IPS-18c (cell line): ENCODE measurements around the gene CYP24A1.
"Not testable (repeated sequence)": the region's sequence is repeated elsewhere in the genome, so short reads cannot be mapped to it uniquely, and the experiment has no call there.

Source experiments
- H3K4me3 ChIP-seq: 2 replicates; pipeline ENCODE4 v1.7.0; 2013; ENCODE audit warnings: low read depth, mild to moderate bottlenecking, low read length, moderate library complexity; ENCODE audit not compliant: insufficient read depth
- H3K9me3 ChIP-seq: one replicate; pipeline ENCODE4 v1.6.1; 2013; ENCODE audit warnings: mild to moderate bottlenecking, low read length, moderate library complexity; ENCODE audit not compliant: control insufficient read depth, insufficient read depth

CYP24A1 gene

DNA sequence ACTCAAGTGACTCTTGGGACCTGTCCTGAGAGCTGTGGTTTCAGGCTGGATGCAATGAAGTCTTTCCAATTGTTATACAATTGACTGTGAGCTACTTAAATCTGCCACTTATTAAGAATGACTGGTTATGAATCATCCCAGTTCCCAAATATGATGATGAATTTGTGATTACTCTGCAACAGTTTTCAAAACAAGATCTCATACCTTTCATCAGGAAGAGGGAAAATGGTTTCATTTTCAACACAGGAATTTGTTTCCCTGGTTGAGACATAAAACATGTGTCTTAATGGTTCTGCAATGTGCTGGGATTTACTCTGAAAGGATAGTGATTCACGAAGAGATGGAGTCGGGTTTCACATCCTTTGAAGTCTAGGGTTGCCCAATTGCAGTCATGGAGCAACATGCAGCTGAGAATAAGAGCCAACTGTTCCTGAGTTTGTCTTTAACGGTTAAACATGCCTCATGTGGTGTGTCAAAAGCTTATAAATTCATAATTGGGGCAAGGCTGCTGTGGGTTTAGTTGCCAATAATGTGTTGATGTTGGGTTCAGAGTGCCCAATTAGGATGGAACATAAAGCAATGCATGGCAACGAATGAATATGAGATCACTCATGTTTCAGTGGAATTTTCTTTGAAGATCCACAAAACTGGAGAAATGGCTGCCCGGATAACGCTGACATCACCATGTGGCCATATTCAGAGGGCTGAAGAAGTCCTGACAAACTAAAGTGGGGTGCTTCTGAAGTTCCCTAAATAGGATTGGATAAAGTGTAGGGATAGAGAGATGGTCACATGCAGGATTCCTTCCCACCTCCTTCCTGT, 41.0 kb downstream of the CYP24A1 start:
- H3K4me3 ChIP-seq = no peak overlapping the region
- no peaks in the 10 kb centered on the region for H3K9me3 ChIP-seq

DNA sequence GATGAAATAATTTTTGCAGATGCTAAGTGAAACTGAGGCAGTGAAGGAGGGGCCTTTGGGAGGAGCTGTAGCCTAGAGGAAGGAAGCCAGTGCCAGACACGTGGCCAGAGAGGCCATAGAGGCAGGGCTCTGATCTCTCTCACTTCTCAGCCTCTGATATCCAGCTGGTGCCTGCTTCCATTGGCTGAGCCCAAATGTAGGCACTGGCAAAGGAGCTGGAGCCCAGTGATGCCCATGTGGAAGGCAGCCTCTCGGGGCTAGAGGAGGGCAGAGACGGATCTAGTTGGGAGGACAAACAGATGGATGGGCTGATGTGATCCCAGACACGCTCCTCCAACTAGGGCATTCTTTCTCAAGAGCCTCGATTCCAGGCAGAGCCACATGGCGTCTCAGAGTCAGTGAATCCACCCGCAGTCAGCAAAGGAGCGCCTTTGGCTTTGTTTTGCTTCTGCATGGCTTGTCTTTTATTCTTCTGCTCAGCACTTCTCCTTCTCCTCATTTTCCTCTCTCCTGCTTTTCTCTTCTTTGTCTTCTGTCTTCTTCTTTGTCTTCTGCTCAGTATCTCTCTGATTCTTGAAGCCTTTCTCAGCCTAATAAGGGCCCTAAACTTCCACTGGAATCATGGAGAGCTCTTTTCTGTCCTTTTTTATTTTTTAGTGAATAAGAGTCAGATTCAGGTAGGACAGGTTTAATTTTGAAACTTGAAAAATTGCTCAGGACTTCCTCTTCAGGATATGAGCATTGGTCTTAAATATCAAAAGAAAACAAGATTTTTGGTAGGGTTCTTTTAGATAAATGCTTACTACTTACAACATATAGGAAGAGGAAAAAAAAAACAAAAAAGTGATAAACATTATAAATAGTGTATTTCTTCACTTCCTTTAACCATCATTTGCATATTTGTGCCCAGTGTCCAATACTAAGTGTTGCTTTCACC, 41.8 kb downstream of the CYP24A1 start:
- Histone ChIP-seq H3K4me3 (no peak overlapping the region), H3K9me3 (no peaks in the 10 kb centered on the region)

DNA sequence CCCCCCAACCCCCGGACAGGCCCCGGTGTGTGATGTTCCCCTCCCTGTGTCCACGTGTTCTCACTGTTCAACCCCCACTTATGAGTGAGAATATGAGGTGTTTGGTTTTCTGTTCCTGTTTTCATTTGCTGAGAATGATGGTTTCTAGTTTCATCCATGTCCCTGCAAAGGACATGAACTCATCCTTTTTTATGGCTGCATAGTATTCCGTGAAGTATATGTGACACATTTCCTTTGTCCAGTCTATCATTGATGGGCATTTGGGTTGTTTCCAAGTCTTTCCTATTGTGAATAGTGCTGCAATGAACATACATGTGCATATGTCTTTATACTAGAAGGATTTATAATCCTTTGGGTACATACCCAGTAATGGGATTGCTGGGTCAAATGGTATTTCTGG, 42.7 kb downstream of the CYP24A1 start:
- not testable (repeated sequence) for H3K4me3 ChIP-seq, H3K9me3 ChIP-seq

DNA sequence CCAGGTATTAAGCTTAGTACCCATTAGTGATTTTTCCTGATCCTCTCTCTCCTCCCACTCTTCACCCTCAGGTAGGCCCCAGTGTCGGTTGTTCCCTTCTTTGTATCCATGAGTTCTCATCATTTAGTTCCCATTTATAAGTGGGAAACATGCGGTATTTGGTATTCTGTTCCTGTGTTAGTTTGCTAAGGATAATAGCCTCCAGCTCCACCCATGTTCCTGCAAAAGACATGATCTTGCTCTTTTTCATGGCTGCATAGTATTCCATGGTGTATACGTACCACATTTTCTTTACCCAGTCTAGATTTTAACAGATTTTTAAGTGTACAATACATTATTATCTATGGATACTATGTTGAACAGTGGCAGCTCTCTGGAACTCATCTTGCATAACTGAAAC, 44.4 kb downstream of the CYP24A1 start:
- no peaks in the 10 kb centered on the region for H3K9me3 ChIP-seq

DNA sequence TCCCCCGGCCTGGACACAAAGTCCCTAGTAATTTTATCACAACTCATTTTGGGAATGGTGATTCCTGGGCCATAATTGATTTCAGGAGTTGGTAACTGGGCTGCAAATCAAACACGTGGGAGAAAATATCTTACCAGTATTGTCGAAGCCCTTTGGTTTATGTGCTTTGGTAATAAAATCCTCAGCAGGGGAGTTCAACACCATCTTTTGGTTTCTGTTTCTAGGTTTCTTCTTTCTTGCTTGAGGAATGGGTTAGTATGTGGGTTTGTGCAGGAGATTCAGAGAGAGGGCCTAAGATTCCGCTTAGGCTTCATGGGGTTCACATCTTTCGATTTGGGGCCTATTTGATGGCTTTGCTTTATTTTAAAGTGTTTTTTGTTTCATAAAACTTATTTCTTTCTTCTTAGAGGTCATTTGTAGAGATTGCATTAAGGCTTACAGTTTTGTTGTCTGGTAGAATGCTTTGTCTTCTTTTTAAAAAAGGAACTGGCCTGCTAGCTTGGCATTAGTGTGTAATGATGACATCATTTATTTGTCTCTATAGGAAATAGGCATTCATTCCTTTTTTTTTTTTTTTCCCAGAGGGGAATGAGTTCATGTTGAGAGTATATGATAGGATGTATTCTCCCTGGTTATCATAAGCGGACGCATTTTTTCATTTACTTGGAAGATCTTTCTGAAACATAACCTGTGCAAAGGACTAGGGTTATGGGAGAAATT, 45.8 kb downstream of the CYP24A1 start:
- no peaks in the 10 kb centered on the region for H3K9me3 ChIP-seq
- H3K4me3 ChIP-seq = no peak overlapping the region

More for the DNA sequence above, 44.4 kb downstream of the CYP24A1 start:
- no peak overlapping the region for H3K4me3 ChIP-seq

DNA sequence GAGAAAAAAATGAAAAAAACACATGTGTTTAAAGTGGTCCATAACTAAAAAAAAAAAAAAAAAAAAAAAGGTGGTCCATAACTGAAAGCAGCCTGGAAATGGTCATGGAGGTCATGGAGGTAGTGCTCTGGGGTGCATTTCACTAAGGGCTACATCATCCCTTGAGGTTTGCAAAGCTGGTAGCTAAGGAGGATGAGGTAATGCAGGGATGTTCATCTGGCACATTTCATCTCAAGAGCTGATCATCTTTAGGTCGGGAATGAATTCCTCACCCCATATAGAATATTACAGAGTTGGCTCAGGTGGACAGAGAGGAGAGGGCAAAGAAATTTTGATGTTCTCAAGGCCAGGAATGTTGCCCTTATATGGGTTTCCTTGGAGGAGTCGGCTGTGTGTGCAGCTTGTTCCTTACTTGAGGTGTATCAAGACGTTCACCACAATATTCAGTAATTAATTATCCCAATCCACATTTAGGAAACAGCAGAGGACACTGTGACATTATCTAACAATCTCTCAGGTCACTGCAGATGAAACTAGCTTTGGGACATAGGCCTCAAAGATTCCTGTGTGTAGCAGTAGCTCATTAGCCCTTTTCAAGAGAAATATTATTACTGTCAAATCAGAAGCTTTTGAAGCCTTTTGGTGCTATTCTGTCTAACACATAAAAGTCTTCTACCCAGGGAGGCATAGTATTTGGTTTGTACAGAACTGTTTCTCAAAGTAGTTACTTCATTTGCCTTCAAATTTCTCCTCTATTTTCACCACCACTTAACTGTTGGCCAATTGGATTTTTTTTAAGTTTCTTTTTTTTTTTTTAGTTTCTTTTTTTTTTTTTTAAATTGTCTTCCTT, 46.8 kb downstream of the CYP24A1 start:
- H3K4me3 ChIP-seq = no peak overlapping the region
- H3K9me3 ChIP-seq = no peaks in the 10 kb centered on the region

DNA sequence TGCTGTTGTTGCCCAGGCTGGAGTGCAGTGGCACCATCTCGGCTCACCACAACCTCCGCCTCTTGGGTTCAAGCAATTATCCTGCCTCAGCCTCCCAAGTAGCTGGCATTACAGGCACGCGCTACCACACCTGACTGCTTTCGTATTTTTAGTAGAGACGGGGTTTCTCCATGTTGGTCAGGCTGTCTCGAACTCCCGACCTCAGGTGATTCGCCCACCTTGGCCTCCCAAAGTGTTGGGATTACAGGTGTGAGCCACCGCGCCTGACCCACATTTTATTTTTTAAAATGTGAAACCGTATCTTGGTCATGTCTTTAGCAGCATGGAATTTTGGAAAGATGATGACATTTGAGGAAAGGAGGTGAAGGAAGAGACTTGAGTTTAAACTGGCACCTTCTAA, 47.5 kb downstream of the CYP24A1 start:
- not testable (repeated sequence) for H3K9me3 ChIP-seq, H3K4me3 ChIP-seq

DNA sequence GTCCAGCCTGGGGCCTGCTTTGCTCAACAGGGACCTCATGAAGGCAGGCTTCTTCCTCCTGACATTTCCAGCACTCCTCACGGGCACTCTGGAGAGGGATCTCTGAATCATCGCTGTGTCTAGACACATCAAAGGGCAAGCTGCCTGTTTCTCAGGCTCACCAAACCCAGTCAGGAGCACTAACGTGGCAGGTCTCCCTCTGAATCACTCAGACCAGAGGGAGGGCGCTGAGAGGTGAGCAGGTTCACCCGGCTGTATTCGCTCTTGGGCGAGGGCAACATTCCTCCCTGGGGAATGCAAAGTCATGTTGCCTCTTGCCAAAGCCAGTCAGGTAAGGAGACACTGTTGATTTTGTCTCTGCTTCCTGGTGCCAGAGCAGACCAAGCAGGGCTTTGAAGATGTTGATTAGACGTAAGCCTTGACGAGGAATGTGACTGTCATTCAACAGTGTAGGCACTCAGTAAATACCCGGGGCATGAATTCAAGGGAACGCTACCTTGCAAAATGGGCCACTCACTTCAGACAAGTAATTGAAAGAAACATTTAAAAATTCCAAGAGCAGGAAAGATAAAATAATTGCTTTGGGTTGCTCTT, 50.1 kb downstream of the CYP24A1 start:
- no peaks in the 10 kb centered on the region for H3K9me3 ChIP-seq

DNA sequence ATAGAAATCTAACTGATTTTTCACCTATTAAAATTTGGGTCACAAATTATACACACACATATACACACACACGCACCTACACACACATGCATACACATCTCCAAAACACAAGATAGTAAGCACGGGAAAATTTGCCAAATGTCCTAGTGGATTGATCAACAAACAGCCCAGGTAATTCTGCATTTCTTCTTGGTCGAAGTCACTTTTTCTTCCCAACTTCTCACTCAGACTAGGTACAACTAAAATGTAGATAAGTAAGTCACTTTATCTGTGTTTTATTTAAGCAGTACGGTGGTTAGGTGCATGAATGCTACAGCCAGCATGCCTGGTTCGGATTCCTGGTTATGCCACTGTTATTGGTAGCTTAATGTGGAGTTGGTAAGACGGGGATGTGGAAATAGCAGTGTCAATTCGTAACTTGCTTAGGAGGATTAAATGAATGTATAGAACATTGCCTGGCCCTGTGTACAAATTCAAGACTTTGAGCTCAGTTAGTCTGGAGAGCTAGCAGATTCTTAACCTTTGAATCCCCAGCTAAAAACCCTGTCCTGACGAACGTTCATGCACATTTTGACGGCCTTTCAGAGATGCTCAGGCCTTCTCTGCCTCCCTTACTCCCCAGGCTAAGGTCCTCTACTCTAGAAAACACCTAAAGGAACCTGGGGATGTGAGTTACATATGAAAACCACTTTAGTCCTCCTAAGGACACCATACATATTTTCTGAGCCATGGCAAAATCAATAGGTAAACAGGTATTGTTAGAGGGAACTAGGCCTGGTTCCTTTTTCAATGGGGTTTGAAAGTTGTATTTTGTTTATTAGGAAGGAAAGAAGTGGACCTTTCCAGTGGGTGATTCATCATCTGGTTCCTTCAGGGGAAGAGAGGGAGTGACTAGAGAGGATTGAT, 50.9 kb downstream of the CYP24A1 start:
- Histone ChIP-seq H3K9me3 (no peaks in the 10 kb centered on the region), H3K4me3 (no peak overlapping the region)

More for the DNA sequence above, 50.1 kb downstream of the CYP24A1 start:
- H3K4me3 ChIP-seq = no peak overlapping the region

DNA sequence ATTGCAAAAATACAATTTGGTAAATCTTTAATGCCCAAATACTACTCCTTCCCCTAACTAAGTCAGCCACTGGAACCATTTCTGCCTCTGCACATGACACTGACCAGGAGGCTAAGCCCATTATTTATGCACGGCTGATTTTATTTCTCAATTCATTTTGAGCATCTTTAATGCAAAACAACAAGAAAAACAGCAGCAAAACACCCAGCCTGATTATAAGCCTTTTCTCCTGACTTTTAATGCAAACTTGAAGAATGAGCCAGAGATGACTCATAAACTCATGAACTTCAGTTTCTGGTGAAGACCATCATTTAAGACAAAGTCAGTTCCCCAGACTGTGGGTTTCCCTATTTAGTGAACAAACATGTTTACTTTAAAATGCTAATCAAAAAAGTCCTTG, 51.6 kb downstream of the CYP24A1 start:
- Histone ChIP-seq H3K4me3 (no peak overlapping the region), H3K9me3 (no peaks in the 10 kb centered on the region)

DNA sequence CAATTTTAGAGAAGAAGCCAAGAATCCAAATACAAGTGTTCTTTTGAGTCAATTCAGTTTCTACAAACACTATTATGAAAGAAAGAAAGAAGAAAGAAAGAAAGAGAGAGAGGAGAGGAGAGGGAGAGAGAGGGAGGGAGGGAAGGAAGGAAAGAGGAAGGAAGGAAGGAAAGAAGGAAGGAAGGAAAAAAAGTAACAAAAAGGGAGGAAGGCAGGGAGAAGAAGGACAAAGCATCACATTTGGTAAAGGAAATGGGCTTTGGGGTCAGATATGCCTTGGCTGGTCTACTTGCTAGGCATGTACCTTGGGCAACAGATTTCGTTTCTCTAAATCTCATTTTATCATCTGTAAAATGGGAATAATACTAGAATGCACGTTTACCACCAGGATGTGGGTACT, 54.0 kb downstream of the CYP24A1 start:
- no peaks in the 10 kb centered on the region for H3K9me3 ChIP-seq
- H3K4me3 ChIP-seq = no peak overlapping the region

DNA sequence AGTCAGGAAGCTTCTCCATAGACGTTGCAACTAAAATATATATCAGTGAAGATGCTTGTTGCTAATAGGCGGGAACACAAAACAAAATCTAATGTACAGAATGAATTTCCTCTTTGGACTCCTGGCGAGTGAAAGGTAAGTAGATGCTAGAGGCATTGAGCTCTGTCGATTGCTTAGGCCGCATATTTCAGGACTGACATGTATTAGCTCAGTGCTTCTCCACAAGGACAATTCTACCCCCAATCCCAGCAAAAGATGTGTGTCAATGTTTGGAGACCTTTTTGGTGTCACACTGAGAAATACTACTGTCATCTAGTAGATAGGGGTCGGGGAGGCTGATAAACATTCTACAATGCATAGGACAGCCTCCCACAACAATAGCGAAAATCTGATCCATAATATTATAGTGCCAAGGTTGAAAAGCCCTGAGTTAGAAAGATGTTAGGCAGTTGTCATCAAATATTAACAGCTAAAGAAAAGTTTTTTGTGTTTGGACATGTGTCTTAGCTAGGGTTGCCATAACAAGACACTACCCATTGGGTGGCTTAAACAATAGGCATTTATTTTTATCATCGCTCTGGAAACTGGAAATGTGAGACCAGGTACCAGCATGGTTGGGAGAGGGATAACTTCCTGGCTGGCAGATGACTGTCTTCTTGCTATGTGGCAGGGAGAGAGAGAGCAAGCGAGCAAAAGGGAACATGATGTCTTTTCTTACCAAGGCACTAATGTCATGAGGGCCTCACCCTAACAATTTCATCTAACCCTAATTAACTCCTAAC, 55.4 kb downstream of the CYP24A1 start:
- Histone ChIP-seq H3K4me3 (no peak overlapping the region), H3K9me3 (no peaks in the 10 kb centered on the region)

DNA sequence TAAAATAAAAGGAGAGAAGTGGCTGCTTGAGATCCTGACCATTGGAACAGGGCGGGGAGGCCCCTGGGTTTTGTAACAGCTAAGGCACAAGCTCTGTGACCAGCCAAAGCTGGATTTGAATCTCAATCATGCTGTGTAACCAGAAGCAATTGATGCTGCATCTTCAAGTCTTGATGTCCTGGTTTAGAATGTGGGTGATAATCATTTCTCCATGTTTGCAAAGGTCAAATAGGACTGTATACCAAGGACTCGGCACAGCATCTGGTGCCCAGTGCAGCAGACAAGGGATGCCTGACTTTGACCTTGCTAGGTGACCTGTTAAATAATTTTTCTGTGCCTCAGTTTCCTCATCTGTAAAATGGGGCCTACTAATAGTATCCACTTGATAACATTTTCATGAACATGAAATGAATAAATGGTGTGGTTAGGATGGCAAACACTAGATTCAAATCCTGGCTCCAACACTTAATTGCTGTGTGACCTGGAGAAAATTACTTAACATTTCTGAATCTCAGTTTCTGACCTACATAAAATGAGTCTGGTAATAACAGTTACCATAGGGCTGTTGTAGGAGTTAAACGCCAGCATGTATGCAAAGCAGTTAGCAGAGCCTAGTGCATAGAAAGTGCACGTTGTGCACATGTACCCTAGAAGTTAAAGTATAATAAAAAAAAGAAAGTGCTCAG, 57.1 kb downstream of the CYP24A1 start:
- H3K9me3 ChIP-seq = no peaks in the 10 kb centered on the region
- H3K4me3 ChIP-seq = no peak overlapping the region

DNA sequence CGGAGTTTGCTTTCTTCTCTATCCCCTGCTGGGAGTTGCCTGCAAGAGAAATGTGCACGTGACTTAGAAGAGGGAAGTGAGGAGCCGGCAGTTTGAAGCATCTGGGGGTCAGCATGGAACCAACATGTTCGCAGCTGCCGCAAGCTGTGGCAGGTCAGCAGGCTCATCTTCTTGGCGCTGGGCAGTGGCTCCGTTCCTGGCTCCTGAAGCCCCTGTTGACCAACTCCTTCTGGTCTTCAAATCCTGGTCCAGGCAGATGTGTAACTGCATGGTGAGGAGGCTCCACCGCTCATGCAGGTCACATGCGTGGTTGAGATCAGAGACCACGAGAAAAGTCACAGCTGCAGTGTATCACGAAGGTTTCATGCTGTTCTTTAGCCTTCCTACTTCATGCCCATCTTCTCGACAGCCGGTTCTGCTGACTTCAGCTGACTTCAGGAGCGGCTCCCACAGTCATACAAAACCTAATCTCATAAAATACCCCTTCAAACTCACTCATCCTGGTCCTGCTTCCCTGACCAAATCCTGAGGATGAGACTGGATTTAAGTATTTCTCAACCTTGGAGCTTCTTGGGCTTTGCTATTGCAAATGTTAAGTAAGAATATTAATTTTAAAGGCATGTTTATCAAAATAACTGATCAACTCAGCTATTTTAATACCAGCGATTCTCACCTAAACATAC, 58.5 kb downstream of the CYP24A1 start:
- Histone ChIP-seq H3K4me3 (no peak overlapping the region), H3K9me3 (no peaks in the 10 kb centered on the region)
